D721Med (cell line): ENCODE results near the gene CPNE6.
"Not testable (repeated sequence)": the region's sequence is repeated elsewhere in the genome, so short reads cannot be mapped to it uniquely, and the experiment has no call there.

Source experiments
- DNase-seq: peaks from one replicate; pipeline ENCODE4 v3.0.0; 2011; ENCODE audit warnings: low spot score; ENCODE audit not compliant: insufficient read length
- FAIRE-seq: peaks from 2 replicates; lab custom pipeline; 2011; peaks lifted over from hg19 to GRCh38; lab: Jason Lieb, UNC
- CTCF ChIP-seq: IDR thresholded peaks from 2 replicates; pipeline ENCODE4 v1.5.1; 2012; ENCODE audit warnings: mild to moderate bottlenecking, control low read depth; ENCODE audit not compliant: insufficient read depth; ENCODE audit errors: missing control alignments

The CPNE6 gene

GRCh38 chr14:24038686-24039085 lies 32.7 kb upstream of the CPNE6 start:
- DNase-seq = no peak
- no peak for FAIRE-seq
- no peak for TF ChIP-seq CTCF

DNA sequence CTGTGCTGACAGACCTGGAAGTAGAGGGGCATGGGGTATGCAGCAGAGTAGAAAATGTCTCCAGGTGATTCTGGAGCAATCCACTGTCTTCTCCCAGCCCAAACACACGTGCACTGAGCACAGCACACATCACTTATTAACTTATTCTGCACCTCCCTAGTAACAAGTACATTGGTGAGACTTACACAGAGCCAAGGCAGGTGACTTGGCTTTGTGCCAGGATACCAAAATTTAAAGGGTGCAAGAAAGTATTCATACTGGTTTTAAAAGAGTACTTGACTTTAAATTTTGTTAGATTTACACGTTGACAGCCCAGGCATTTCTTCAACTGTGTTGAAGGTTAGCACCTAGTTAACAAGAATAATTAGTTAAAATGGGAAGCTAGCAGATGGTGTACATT lies 30.7 kb upstream of the CPNE6 start:
- FAIRE-seq (no peak), DNase-seq (no peak)
- no peak for TF ChIP-seq CTCF

GRCh38 chr14:24042746-24043145 lies 28.6 kb upstream of the CPNE6 start:
- no peak for TF ChIP-seq CTCF
- no peak for DNase-seq
- FAIRE-seq = no peak

DNA sequence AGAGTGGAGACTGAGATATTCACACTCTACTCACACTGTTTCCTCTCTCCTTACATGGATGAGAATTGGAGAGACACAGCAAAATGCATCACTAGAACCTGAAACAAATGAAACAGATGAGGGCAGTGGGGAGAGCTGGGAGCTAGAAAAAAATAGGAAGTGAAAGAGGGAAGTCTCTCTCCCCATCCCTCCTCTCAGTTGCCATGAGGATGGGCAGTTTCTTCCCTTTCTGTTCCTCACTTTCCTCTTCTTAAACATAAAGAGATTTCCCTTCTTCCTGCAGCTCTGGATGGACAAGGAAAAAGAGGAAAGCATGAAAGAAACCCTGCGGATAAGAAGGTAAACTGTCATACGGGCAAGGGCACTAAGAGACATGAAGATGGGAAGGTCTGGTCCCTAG lies 22.4 kb upstream of the CPNE6 start:
- not testable (repeated sequence) for DNase-seq, FAIRE-seq

GRCh38 chr14:24050753-24051152 lies 20.6 kb upstream of the CPNE6 start:
- FAIRE-seq, DNase-seq: not testable (repeated sequence)

DNA sequence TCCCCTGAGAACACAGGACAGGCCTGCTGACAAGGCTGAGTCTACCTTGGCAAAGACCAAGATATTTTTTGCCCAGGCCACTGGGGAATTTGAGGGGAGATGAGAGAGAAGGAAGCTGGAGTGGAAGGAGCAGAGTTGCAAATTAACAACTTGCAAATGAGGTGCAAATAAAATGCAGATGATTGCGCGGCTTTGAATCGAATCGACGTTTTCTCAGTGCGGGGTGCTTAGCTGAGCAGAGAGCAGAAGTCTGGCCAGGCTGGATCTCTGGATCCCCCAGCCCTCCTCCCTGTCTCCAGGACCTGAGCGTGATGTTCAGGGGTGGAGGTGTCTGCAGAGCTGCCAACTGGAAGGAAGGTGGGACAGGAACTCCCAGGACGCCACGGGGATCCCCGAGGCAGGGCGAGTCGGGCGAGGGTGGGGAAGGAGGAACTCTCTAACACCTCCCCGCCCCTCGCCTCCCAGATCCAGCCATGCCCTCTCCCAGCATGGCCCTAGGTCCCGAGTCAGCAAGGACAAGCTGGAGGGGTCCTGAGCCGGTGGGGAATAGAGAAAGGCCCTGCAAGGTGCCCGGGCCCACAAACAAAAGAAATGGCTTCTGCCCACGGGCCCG lies 20.1 kb upstream of the CPNE6 start:
- FAIRE-seq = no peak

DNA sequence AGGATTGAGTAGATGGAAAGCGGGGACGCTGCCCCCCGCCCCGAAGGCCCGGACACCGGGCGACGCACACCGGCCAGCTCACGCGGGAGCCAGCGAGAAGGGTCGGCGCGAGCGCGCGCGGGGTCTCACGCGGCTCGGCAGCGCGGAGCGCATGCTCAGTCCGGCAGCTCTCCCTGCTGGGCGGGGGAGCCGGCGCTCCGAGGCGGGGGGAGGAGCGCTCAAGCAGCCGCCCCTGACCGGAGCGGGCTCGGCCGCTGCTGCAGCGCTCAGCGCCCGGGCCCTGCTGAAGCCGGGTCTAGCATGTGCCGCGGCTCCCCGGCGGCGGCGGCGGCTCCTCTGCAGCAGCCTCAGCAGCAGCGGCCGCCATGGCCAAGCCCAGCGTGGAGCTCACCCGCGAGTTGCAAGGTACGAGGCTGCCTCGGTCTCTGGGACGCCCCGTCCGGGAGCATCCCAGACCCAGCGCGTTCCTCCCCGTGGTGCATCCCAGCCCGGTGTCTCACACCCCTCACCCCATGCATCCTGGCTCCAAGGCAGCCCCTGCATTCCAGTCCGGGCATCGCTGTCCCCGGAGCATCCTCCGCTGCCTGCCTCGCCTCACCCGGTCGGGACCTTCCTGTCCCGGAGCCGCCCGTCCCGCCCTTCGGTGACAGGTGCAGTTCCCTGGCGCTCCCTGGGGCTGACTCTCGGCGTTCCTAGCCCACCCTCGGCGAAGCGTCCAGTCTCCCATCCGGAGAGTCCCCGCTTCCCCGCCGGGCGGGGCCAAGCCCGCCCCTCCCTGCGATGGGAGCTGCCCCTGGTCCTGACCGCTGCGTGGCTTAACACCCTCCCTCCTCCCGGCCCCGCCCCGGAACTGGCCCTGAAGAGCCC lies 19.3 kb upstream of the CPNE6 start, which contains the start of gene CARMIL3:
CARMIL3 (plus strand) TSS at position 221 of the 867 bp plus-strand sequence; CDS start at position 366, 145 bp downstream.
- no peak for TF ChIP-seq CTCF
- DNase-seq (peak; percentile 88), FAIRE-seq (no peak)

More for the DNA sequence above, 20.1 kb upstream of the CPNE6 start:
- no peak for DNase-seq
- TF ChIP-seq CTCF = no peak
